ENCODE results near the gene DES. TPM values are rescaled to one million over a fixed set of nuclear protein-coding genes. Genes with fewer than 3 reads are reported as not detected.

The DES gene
- total RNA-seq, 1 donor from 2014 or later = 318 TPM

DNA sequence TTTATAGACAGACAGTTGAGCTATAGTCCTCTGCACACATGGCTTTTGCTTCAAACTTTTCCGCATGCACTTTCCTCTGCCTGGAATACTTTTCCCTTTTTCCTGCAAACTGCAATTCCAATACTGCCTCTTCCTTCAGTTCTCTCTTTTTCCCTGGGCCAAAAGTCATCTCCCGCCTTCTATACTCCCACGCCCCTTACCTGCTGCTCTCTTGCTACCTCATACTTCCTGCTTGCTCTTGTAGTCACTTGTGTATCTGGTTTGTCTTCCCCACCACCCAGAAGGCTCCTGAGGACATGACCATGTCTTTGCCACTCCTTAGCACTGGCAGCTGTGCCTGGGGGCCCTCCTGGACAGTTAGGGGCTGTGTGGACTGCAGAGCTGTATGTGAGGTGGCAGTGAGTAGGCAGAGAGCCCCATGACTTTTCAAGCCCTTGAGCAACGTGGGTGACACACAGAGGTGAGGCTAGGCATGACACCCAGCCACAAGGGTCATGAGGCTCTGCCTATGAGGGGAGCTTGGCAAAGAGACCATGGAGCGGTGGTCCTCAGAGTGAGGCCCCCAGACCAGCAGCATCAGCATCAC is 39.7 kb downstream of the DES start:
- DNase-seq = no peak

DNA sequence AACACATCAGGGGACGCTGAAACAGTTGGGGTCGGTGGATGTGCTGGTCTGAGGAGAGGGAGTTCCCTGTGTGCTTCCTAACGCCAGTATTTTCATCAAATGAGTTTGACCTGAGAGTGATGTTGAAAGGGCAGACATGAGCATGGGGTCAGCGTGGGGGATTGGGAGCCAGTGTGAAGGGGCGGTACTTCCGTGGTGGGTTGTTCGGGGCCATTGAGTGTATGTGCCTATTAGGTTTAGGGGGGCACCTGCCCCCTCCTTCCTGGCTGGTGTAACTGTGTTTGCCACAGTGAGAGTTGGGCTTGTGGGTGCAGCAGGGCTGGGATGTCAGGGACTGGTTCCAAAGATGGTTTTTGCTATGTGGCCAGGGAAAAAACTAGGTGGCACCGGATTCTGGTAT is 40.8 kb downstream of the DES start:
- no peak for DNase-seq

DNA sequence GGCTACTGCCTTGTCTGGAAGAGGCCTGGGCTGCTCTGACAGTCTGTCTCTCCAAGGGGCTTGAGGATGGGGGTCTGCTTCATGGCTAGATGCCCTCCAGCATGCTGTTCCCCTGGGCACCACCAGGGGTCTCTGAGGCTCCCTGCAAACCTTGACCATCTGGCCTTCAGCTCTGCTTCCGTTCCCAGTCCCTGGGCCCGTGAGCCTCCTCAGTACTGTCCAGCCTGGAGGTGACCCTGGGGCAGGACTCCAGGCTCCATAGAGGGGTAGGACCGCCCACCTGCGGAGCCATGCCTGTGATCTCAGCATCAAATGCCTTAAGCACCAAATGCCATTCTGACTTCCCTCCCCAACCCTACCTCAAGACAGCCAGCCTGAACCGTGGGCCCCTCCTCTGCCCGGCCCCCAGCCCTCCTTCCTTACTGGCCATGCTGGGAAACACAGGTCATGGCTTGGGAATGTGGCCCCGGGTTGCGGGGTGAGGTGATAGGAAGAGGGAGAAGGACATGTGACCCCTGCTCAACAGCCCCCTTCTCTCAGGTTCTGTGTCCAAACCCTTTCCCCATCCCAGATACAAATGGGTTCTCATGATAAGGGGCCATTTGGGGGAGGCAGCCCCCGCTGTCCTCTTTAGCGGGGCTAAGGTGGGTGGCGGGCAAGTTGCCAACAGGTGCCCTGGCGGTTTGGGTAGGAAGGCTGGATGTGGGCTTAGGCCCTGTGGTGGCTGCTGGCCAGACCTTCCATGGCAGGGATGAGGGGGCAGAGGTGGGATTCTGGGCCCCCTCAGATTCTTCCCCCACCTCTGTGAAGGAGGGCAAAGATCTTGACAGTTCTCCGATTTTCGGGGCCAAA is 41.5 kb downstream of the DES start:
- peak; percentile 45 for DNase-seq

DNA sequence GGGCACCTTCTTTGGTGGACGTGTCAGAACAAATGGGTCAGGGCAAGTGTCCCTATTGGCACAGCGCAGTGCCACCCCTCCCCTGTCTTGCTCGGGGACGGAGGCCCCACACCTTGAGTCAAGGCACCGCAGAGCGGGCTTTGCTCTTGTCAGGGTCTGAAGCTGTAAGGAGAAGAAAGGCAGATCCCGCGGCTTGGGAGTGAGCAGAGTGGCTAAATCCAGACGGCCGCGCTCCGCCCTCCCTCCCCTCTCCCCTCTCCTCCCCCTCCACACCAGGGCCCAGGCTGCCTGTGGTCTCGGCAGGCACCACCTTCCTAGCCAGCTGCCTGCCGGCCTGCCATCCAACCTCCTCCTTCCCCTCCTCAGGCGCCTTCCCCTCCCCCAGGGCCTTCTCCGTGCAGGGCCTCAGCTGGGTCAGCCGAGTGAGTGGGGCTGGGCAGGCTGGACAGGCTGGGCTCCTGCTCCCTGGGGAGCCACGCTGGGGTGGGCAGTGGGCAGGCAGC is 42.3 kb downstream of the DES start:
- DNase-seq = no peak

DNA sequence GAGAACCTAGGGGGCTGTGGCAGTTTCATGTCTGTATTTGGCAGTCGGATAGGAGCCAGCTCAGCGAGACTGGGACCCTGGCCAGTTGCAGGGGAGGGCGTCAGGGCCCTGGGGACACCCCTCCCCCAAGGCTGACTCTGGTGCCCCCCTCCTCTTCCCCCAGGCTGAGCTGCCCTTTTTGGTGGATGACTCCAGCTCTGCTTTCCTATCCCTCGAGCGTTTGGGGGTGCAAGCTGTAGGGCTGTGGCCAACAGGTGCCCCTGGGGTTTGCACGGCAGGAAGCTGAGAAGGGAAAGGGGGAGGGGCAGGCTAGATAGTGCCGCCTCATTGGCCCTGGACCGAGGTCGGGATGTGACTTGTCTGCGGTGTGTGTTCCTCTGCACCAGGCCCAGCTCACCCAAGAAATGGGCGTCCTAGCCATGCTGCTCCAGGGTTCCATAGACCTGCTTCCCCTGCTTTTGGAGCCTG is 42.9 kb downstream of the DES start:
- DNase-seq = no peak

DNA sequence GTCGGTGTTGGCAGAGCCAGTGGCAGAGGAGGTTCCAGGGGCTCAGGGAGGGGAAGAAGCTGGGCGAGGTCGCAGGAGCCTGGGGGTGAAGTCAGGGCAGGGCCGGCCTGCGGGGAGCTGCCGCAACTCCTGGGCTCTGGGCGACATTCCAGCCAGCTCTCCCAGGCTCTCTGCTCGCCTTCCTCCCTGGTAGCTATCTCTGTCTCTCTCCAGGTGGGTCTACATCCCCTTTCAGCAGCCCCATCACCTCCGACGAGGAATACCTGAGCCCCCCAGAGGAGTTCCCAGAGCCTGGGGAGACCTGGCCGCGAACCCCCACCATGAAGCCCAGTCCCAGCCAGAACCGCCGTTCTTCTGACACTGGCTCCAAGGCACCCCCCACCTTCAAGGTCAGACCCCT is 43.5 kb downstream of the DES start:
- no peak for DNase-seq

DNA sequence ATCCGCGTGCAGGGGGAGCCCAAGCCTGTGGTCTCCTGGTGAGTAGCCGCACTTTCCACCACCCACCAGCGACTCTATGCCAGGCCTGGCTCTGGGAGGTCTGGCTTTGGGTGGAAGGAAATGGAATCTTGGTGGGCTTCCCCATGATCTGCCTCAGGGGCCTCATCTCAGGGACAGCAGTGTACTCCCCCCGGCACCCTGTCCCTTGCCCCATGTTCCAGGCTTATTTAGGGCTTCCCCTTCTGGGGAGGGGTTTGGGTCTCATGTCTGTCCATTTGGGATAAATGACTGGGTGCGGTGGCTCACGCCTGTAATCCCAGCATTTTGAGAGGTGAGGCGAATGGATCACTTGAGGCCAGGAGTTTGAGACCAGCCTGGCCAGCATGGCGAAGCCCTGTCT is 44.2 kb downstream of the DES start:
- no peak for DNase-seq

DNA sequence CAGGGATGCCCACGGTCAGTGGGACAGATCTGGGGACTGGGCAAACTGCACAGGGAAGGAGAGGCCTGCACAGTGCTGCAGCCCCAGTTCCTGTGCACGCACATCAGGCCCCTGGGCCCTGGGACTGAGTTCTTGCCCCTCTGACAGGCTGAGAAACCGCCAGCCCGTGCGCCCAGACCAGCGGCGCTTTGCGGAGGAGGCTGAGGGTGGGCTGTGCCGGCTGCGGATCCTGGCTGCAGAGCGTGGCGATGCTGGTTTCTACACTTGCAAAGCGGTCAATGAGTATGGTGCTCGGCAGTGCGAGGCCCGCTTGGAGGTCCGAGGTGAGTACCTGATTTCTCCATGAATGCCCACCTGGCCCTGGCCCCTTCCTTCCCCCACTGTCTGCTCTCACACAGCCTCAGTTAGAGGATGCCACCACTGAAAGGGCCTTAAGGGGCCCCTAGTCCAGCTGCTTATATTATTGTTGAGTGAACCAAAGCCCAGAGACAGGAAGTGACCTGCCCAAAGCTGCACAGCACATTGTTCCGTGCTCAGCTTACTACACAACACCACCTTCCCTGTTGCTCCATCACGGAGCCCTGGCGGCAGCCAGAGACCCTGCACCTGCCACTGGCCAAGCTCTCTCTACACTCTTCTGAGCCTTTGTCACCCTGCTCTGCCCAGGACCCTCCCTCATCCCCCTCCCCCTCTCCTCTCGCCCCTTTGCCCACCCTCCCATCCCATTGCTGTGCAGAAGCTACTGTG is 46.3 kb downstream of the DES start:
- no peak for DNase-seq

DNA sequence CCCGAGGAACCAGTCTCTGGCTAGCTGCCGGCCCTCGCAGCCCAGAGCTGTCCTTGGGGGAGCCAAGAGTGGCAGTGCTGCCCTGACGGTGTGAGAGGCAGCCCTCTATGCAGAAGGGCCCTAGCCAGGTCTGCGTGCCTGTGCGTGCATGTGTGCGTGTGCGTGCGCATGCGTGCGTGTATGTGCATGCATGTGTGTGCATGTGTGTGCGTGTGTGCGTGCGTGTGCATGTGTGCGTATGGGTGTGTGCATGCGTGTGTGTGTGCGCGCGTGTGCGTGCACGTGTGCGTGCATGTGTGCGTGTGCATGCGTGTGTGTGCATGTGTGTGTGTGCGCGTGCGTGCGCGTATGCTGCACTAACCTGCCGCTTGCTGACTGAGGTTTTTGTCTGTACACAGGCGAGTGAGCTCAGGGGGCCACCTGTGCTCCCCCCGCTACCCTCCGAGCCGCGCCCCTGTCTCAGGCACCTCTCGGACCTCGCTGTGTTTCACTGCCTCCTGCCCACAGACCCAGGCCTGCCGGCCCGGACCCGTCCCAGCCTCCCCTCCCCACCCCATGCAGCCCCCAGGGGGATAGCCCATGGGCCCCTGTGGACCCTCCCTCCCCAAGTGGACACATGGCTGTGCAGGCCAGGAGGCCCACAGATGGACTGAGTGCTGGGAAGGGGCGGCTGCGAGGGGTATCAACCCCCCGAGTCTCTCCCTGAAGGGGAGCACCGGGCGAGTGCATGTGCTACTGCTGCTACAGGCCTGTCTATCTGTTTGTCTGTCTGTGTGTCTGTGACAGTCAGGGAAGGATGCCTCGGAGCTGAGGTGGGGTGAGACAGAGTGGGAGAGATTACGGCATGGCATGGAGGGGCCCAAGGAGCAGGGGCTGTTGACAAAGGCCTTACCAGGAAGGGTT is 47.7 kb downstream of the DES start:
- DNase-seq = no peak

DNA sequence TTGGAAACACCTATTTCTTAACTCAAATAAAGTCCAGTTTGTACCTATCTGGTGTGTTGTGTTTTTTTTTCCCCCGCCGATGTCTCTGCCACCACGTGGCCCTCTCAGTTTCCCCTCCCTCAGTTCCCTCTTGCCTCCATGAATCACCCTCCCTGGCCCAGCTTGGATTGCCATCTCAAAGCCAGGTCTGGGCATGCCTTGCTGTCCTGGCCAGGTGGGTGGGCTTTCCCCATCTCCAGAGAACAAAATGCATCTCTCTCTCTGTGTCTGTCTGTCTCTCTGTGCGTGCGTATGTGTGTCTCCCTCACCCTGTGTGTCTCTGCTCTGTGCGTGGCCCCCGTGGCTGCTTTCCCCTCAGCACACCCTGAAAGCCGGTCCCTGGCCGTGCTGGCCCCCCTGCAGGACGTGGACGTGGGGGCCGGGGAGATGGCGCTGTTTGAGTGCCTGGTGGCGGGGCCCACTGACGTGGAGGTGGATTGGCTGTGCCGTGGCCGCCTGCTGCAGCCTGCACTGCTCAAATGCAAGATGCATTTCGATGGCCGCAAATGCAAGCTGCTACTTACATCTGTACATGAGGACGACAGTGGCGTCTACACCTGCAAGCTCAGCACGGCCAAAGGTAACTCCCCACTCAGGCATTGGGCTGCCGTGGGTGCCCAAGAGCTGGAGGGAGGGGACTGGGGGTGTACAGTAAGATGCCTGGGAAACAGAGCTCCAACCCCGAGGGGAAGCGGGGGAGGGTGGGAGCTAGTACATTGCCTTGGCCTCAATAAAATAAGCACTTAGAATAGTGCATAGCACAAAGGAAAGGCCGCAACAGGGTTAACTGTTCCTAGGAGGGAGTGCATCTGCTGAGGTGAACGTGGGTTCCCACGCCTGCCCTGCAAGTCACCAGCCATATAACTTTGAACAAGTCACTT is 48.9 kb downstream of the DES start:
- DNase-seq = no peak

DNA sequence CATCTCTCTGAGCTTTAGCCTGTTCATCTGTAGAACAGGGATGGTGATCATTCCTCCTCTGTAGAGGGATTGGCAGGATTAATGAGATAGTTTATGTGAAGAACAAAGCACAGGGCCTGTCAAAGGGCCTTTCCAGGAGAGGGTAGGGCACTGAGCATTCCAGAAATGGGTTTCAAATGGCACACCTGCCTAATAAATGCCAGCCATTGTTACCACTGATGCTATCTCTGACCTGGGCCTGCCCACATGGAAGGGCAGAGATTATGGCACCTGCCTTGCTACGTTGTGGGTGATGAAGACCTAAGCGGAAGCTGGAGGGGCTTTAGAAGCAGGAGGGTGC is 49.5 kb downstream of the DES start:
- no peak for DNase-seq

DNA sequence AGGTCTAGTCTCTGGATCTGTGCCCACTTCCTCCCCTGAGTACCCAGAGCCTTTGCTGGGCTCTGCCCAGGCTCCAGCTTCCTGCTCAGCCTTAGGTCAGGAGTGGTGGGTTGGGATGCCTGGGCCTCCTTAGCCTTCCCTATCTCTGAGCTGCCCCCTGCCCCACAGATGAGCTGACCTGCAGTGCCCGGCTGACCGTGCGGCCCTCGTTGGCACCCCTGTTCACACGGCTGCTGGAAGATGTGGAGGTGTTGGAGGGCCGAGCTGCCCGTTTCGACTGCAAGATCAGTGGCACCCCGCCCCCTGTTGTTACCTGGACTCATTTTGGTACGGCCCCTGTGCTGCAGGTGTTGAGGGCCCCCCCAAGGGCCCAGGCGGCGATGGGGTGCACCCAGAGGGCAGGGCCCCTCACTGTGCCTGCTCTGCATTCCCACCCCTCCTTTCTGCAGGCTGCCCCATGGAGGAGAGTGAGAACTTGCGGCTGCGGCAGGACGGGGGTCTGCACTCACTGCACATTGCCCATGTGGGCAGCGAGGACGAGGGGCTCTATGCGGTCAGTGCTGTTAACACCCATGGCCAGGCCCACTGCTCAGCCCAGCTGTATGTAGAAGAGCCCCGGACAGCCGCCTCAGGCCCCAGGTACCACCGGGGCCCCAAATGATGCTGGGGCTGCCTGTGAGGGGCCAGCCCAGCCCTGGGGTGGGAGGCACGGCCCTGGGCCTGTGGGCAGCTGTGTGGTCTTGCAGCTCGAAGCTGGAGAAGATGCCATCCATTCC is 50.4 kb downstream of the DES start:
- DNase-seq = no peak

DNA sequence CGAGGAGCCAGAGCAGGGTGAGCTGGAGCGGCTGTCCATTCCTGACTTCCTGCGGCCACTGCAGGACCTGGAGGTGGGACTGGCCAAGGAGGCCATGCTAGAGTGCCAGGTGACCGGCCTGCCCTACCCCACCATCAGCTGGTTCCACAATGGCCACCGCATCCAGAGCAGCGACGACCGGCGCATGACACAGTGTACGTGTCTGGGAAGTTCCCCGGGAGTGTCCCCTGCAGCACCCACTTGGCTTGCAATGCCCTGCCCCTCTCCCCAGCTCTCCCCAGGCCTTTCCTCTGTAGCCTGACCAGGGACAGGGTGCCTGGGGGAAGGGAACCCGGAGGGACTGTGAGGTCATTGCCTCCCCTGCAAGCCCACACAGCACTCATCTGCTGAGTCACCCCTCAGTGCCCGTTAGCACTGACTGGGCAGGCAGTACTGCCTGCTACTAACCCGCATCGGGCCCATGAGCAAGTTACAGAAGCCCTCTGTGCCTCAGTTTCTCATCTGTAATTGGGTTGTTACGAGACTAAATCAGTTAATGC is 51.1 kb downstream of the DES start:
- no peak for DNase-seq

DNA sequence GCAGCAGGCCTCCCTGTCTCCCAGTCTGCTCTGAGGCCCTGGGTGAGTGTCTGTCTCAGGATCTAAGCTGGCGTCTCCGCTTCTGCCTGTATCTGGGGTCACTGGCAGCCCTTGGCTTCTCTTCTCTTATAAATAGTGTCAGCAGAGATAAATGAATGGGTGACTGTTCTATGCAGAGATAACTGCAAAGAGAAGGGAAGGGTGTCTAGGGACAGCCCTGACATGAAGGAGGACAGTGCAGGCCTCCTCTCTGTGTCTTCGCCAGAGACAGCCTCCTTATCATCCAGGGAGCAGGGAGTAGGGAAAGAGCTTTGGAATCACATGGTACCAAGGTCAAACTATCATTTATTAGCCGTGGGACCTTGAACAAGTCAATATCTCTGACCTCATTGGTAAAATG is 52.3 kb downstream of the DES start:
- DNase-seq = no peak

DNA sequence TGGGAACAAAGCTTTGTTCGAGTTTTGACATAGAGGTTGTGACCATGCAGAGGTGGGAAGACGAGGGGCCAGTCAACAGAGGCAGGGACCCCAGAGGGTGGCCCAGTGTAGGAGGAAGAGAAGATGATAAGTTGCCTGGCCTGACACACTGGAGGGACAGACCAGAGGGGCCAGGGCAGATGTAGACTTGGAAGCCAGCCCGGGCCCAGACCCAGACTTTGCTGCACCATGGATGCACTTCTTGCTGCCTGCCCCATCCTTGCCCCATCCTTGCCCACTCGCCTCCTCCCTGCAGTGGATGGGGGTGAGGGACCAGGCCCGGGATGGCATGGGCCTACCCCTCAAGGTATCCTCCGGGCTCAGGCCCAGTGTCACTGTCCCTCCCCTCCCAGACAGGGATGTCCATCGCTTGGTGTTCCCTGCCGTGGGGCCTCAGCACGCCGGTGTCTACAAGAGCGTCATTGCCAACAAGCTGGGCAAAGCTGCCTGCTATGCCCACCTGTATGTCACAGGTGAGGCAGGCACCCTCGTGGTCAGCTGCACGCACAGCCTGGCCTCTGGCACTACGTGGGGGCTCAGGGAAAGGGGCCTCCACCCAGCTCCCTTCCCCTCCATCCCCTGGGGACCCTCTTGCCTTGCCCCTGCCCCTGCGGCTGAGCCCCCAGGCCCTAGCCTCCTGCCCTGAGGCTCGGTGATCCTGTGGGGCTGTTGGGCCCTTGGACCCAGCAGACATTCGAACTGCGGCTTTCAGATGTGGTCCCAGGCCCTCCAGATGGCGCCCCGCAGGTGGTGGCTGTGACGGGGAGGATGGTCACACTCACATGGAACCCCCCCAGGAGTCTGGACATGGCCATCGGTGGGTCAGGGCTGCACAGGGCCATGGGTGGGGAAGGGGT is 53.5 kb downstream of the DES start:
- no peak for DNase-seq

DNA sequence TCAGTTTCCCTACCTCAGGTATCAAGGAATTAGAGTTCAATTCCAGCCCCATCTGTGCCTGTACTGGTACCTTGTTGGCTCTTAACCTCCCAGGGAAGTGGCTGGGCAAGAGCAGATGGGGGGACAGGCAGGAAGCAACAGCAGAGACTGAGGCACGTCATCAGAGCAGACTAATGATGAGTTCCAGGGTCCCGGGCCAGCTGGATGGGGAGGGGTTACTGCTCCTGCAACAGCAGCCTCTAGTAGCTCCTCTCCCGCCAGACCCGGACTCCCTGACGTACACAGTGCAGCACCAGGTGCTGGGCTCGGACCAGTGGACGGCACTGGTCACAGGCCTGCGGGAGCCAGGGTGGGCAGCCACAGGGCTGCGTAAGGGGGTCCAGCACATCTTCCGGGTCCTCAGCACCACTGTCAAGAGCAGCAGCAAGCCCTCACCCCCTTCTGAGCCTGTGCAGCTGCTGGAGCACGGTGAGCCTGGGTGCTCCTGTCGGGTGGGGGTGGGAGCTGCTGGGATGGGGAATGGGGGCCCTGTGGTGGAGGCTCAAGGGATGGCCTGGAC is 54.5 kb downstream of the DES start:
- no peak for DNase-seq

DNA sequence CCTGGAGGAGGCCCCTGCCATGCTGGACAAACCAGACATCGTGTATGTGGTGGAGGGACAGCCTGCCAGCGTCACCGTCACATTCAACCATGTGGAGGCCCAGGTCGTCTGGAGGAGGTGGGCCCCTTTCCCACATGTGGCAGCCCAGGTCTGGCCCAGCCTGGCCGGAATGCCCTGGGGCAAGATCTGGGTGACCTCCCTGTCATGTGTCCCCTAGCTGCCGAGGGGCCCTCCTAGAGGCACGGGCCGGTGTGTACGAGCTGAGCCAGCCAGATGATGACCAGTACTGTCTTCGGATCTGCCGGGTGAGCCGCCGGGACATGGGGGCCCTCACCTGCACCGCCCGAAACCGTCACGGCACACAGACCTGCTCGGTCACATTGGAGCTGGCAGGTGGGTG is 55.3 kb downstream of the DES start:
- DNase-seq = no peak

DNA sequence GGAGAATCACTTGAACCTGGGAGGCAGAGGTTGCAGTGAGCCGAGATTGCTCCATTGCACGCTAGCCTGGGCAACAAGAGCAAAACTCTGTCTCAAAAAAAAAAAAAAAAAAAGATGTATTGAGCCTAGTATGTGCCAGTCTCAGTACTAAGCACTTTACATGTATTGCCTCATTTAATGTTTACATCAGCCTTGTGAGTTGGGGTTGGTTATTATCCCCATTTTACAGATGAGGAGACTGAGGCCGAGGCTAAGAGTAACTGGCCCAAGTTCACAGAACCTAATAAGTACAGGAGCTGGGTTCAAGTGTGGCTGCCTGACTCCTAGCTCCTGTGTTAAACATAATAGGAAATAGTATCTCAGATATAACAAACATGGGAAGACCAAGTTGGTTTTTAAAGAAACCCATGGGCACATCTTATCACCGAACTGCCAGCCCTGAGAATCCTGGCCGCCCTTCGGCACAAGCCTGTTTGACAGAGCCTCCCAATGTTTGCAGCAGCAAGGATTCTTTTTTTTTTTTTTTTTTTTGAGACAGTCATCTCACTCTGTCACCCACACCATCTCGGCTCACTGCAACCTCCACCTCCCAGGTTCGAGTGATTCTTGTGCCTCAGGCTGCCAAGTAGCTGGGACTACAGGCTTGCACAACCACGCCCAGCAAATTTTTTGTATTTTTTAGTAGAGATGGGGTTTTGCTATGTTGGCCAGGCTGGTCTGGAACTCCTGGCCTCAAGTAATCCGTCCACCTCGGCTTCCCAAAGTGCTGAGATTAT is 56.3 kb downstream of the DES start:
- DNase-seq = no peak
